HG03097 (cell line): Measurements from ENCODE around the gene TANC1.
A peak's percentile ranks its signal among the peaks of the same experiment; 100 is the strongest.

Experiments
- ATAC-seq: cut with Tn5 transposase; IDR thresholded peaks from one replicate; pipeline ENCODE4 v1.9.1; 2021; ENCODE audit not compliant: unreplicated experiment, low FRiP score

The TANC1 gene

GRCh38 chr2:159179696-159180095, 211.3 kb downstream of the TANC1 start:
- no peak for ATAC-seq

GRCh38 chr2:159183346-159183745, 214.9 kb downstream of the TANC1 start:
- ATAC-seq = no peak

GRCh38 chr2:159185401-159186130, 217.1 kb downstream of the TANC1 start:
- peak; percentile 58 for ATAC-seq

- no peak for ATAC-seq
Measured at GRCh38 chr2:159186462-159186861, 218.0 kb downstream of the TANC1 start.

- ATAC-seq = no peak
Measured at GRCh38 chr2:159187106-159187505, 218.7 kb downstream of the TANC1 start.

- ATAC-seq = no peak
Measured at GRCh38 chr2:159188449-159188848, 220.0 kb downstream of the TANC1 start.

- ATAC-seq = no peak
Measured at GRCh38 chr2:159192371-159192918, 224.0 kb downstream of the TANC1 start.

- ATAC-seq = no peak
Measured at GRCh38 chr2:159193791-159194190, 225.4 kb downstream of the TANC1 start.

GRCh38 chr2:159194241-159194640, 225.8 kb downstream of the TANC1 start:
- no peak for ATAC-seq

GRCh38 chr2:159195697-159196096, 227.3 kb downstream of the TANC1 start:
- no peak for ATAC-seq

GRCh38 chr2:159196393-159196925, 228.0 kb downstream of the TANC1 start:
- ATAC-seq = no peak

- ATAC-seq = no peak
Measured at GRCh38 chr2:159199236-159199635, 230.8 kb downstream of the TANC1 start.

- no peak for ATAC-seq
Measured at GRCh38 chr2:159199761-159200465, 231.5 kb downstream of the TANC1 start.

GRCh38 chr2:159200498-159200897, 232.1 kb downstream of the TANC1 start:
- no peak for ATAC-seq

GRCh38 chr2:159201360-159202063, 233.1 kb downstream of the TANC1 start:
- peak; percentile 95 for ATAC-seq

GRCh38 chr2:159202568-159203071, 234.2 kb downstream of the TANC1 start:
- ATAC-seq = no peak

- ATAC-seq = no peak
Measured at GRCh38 chr2:159204381-159205144, 236.1 kb downstream of the TANC1 start.

GRCh38 chr2:159206736-159207380, 238.4 kb downstream of the TANC1 start:
- no peak for ATAC-seq

GRCh38 chr2:159208438-159208837, 240.0 kb downstream of the TANC1 start:
- no peak for ATAC-seq
